Activated naive CD4-positive, alpha-beta T cell treated with anti-CD3 and anti-CD28 coated beads for 36 hours (primary cell): ENCODE data around the gene ARRDC1. TPM values are rescaled to one million over a fixed set of nuclear protein-coding genes. Genes with fewer than 3 reads are reported as not detected.

Source experiments
- CTCF ChIA-PET: fragments of 350-600 bp; sonication (Branson Sonifier 250); formaldehyde crosslinking; loops from one replicate; lab custom pipeline; 2021; ENCODE audit warnings: antibody characterized with exemption; lab: Charles Lee
- DNase-seq: peaks from one replicate; pipeline ENCODE4 v3.0.0-alpha.2; 2020
- H3K27ac Mint-ChIP-seq: one replicate; pipeline ENCODE4 v1.8.0; 2021; ENCODE audit warnings: mild to moderate bottlenecking, mixed read lengths
- H3K27me3 Mint-ChIP-seq: one replicate; pipeline ENCODE4 v1.8.0; 2021; ENCODE audit warnings: low read depth, mixed read lengths
- H3K36me3 Mint-ChIP-seq: one replicate; pipeline ENCODE4 v1.8.0; 2021; ENCODE audit warnings: low read depth, mixed read lengths
- H3K4me1 Mint-ChIP-seq: one replicate; pipeline ENCODE4 v1.8.0; 2021; ENCODE audit warnings: low read depth, mixed read lengths
- H3K4me3 Mint-ChIP-seq: one replicate; pipeline ENCODE4 v1.8.0; 2021; ENCODE audit warnings: mild to moderate bottlenecking, moderate library complexity, mixed read lengths
- H3K9me3 Mint-ChIP-seq: one replicate; pipeline ENCODE4 v1.8.0; 2021; ENCODE audit warnings: mixed read lengths
- intact Hi-C: fragments of 100-400 bp; cut with micrococcal nuclease; formaldehyde crosslinking; loops from one replicate; pipeline ENCODE4 v1.15.1; 2023
- total RNA-seq, 2 experiments: library from RNA; stranded (reverse); gene quantifications; one replicate each; pipeline ENCODE4 v1.2.3, GENCODE V29; 2021

The ARRDC1 gene
- total RNA-seq, 2 experiments from 2014 or later, result 19.1 to 21.4 TPM

DNA sequence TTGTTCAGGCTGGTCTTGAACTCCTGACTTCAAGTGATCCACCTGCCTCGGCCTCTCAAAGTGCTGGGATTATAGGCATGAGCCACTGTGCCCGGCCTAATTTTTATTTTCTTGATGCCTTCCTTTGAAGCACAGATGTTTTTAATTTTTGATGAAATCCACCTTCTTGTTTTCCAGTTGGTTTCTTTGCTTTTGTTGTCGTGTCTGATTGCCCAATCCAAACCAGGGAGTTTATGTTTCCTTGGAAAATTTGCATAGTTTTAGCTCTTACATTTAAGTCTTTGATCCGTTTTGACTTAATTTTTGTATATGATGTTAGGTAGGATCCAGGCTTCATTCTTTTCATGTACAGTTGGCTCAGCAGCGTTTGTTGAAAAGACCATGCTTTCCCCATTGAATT lies 28.5 kb downstream of the ARRDC1 start:
- peaks cover 63% of the 10 kb centered on the region for H3K4me1 Mint-ChIP-seq
- CTCF ChIA-PET, result interaction anchor here (1.2 kb wide), 1 partner anchor 39 kb away, joined by 6 read pairs; no protein-coding TSS in a partner anchor
- no peaks in the 10 kb centered on the region for H3K9me3 Mint-ChIP-seq
- H3K27ac Mint-ChIP-seq, result no peak overlapping the region
- no peaks in the 10 kb centered on the region for H3K27me3 Mint-ChIP-seq
- peaks cover 3% of the 10 kb centered on the region for H3K36me3 Mint-ChIP-seq
- H3K4me3 Mint-ChIP-seq, result no peak overlapping the region
- intact Hi-C loops, result no loop called here
- DNase-seq, result no peak

DNA sequence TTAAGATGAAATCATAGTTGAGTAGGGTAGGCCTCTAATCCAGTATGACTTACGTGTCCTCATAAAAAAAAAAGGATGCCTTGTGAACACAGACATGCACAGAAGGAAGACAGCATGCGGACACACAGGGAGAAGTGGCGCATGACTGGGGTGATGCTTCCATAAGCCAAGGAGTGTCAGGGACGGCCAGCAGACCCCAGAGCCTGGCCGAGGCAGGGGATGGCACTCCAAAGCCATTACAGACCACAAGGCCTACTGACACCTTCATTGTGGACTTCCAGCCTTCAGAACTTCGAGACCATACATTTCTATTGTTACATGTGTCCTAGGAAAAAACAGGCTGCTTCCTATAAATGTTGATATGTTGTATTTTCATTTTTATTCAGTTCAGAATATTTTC lies 33.2 kb downstream of the ARRDC1 start:
- H3K9me3 Mint-ChIP-seq, result no peaks in the 10 kb centered on the region
- CTCF ChIA-PET, result interaction anchor here (0.6 kb wide), 1 partner anchor 18 kb away, joined by 4 read pairs; no protein-coding TSS in a partner anchor
- no peaks in the 10 kb centered on the region for H3K27me3 Mint-ChIP-seq

DNA sequence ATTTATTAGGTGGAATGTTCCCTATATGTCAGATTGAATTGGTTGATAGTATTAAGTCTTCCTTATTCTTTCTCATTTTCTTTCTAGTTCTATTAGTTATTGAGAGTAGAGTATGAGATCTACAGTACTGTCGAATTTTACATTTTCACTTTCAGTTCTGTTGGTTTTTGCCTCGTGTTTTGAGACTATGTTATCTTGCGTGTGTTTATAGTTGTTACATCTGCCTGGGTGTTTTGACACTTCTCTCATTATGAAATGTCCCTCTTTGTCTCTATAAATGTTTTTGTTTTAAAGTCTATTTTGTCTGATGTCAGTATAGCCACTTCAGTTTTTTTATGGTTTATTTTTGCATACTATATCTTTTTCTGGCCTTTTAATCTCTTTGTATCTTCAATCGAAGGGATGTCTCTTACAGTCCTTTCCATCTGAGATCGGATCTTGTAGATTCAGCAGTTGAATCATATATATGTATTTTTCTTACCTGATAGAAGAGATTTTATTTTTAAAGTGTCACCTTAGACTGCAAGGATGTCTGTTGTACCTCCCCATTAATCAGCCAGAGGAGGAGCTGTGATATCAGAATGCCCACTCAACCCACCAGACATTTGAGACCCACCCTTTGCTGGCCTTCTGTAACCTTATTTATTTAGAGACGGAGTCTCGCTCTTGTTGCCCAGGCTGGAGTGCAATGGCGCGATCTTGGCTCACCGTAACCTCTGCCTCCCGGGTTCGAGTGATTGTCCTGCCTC lies 34.0 kb downstream of the ARRDC1 start:
- H3K4me1 Mint-ChIP-seq, result peaks cover 47% of the 10 kb centered on the region
- H3K4me3 Mint-ChIP-seq, result peak overlapping the region; percentile 67
- no peaks in the 10 kb centered on the region for H3K9me3 Mint-ChIP-seq
- no peaks in the 10 kb centered on the region for H3K27me3 Mint-ChIP-seq
- peaks cover 14% of the 10 kb centered on the region for H3K36me3 Mint-ChIP-seq
- peak overlapping the region; percentile 79 for H3K27ac Mint-ChIP-seq
- intact Hi-C loops, result loop anchor here (1.0 to 2.0 kb wide), 2 partner anchors 11 to 21 kb away; partner anchors contain the start of gene EHMT1
- CTCF ChIA-PET, result interaction anchor here (0.6 to 0.7 kb wide), 2 partner anchors 10 to 12 kb away, joined by 3 read pairs; no protein-coding TSS in a partner anchor
- DNase-seq, result no peak

More for the DNA sequence above, 33.2 kb downstream of the ARRDC1 start:
- peaks cover 48% of the 10 kb centered on the region for H3K4me1 Mint-ChIP-seq
- peak overlapping the region; percentile 64 for H3K27ac Mint-ChIP-seq
- H3K4me3 Mint-ChIP-seq, result peak overlapping the region; percentile 45
- peaks cover 10% of the 10 kb centered on the region for H3K36me3 Mint-ChIP-seq
- DNase-seq, result no peak
- intact Hi-C loops, result loop anchor here (1.0 to 2.0 kb wide), 2 partner anchors 10 to 20 kb away; partner anchors contain the start of gene EHMT1

DNA sequence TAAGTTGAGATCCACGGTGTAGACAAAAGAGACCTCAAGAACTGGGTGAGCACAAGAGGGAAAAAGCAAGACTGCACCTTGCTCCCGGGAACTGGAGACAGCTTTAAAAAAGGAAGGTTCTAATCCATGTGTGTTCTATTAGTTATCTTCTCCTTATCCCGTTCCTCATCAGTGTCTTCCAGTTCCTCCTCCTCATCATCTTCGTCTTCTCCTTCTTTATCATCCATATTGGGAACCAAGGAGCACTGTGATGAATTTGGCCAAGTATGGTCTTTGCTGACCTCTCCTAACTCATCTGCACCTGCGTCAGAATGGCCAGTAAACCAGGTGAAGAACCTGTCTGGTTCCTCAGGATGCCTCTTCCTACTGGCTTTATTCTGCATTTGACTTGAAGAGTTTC lies 35.4 kb downstream of the ARRDC1 start:
- H3K4me1 Mint-ChIP-seq, result peaks cover 51% of the 10 kb centered on the region

DNA sequence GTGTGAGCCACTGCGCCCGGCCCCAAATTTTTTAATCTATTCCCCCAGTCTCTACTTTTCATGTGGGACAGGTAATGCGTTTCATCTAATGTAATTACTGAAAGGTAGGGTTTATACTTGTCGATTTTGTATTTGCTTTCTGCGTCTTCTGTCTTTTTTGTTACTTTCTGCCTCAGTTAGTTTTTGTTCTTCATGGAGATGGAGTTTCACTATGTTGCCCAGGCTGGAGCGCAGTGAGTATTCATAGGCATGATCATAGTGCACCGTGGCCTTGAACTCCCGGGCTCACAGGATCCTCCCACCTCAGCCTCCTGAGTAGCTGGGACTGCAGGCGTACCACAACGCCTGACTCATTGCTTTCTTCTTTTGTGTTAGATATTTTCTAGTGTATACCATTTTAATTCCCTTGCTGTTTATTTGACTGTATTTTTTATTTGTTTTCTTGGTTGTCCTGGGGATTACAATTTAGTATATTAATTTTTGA lies 36.7 kb downstream of the ARRDC1 start:
- no peaks in the 10 kb centered on the region for H3K27me3 Mint-ChIP-seq
- H3K27ac Mint-ChIP-seq, result no peak overlapping the region
- H3K4me3 Mint-ChIP-seq, result no peak overlapping the region
- peaks cover 12% of the 10 kb centered on the region for H3K36me3 Mint-ChIP-seq
- CTCF ChIA-PET, result no interaction called here
- no peaks in the 10 kb centered on the region for H3K9me3 Mint-ChIP-seq
- no peak for DNase-seq
- peaks cover 52% of the 10 kb centered on the region for H3K4me1 Mint-ChIP-seq
- intact Hi-C loops, result no loop called here

More for the DNA sequence above, 35.4 kb downstream of the ARRDC1 start:
- Mint-ChIP-seq H3K36me3 (peaks cover 14% of the 10 kb centered on the region), H3K27ac (no peak overlapping the region), H3K4me3 (no peak overlapping the region), H3K27me3 (no peaks in the 10 kb centered on the region), H3K9me3 (no peaks in the 10 kb centered on the region)
- CTCF ChIA-PET, result no interaction called here
- intact Hi-C loops, result no loop called here
- no peak for DNase-seq

DNA sequence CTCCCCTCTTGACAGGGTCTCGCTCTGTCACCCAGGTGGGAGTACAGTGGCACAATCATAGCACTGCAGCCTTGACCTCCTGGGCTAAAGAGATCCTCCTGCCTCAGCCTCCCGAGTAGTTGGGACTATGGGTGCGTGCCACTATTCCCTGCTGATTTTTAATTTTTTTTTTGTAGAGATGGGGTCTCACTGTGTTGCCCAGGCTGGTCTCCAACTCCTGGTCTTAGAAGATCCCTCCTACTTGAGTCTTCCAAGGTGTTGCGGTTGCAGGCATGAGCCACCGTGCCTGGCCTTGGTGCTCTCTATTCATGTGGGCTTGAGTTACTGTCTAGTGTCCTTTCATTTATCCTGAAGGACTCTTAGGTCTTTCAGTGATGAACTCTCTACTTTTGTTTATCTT lies 37.4 kb downstream of the ARRDC1 start:
- CTCF ChIA-PET, result no interaction called here
- Mint-ChIP-seq H3K4me3 (no peak overlapping the region), H3K36me3 (peaks cover 12% of the 10 kb centered on the region), H3K27ac (no peak overlapping the region), H3K9me3 (no peaks in the 10 kb centered on the region), H3K4me1 (peaks cover 57% of the 10 kb centered on the region), H3K27me3 (no peaks in the 10 kb centered on the region)
- intact Hi-C loops, result no loop called here
- DNase-seq, result no peak

DNA sequence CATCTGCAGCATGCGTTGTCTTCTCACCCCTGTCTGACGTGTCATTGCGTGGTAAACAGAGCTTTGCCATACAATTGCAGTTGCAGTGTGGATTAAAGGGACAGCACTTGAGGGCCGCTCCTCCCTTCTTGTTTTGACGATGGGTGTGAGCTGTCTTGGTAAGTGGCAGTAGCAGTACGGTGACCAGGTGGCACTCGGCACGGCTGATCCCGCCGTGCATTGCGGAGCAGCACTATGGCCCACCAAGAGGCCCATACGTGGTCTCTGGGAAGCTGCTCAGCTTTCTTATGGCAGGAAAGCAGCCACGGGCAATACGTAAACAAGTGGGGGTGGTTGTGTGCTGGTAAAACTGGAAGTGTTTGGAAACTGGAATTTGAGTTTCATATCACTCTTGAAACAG lies 38.4 kb downstream of the ARRDC1 start:
- intact Hi-C loops, result no loop called here
- Mint-ChIP-seq H3K27ac (no peak overlapping the region), H3K9me3 (no peaks in the 10 kb centered on the region), H3K4me1 (peaks cover 56% of the 10 kb centered on the region), H3K27me3 (no peaks in the 10 kb centered on the region), H3K36me3 (peaks cover 12% of the 10 kb centered on the region), H3K4me3 (no peak overlapping the region)
- DNase-seq, result no peak
- CTCF ChIA-PET, result interaction anchor here (1.2 kb wide), 1 partner anchor 15 kb away, joined by 3 read pairs; no protein-coding TSS in a partner anchor

DNA sequence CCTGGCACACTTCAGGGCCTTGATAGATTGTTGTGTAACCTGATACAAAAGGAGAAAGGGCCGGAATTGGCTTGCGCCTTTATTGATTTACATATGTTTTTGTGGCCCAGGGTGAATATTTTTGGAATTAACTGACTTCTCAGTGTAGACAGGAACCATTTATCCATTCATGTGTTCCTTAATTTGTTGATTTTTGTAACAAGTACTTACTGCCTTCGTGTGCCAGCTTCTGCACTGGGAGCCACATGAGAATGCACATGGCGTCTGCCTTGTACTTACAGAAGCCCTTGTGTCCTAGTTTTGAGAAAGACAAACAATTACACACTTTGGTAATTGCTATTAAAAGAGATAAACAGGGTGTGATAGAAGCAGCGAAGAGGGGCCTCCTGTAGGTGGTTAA lies 39.7 kb downstream of the ARRDC1 start:
- H3K4me1 Mint-ChIP-seq, result peaks cover 56% of the 10 kb centered on the region
- intact Hi-C loops, result no loop called here
- H3K27me3 Mint-ChIP-seq, result no peaks in the 10 kb centered on the region
- H3K27ac Mint-ChIP-seq, result no peak overlapping the region
- H3K4me3 Mint-ChIP-seq, result no peak overlapping the region
- CTCF ChIA-PET, result no interaction called here
- no peaks in the 10 kb centered on the region for H3K9me3 Mint-ChIP-seq
- DNase-seq, result no peak
- peaks cover 16% of the 10 kb centered on the region for H3K36me3 Mint-ChIP-seq

DNA sequence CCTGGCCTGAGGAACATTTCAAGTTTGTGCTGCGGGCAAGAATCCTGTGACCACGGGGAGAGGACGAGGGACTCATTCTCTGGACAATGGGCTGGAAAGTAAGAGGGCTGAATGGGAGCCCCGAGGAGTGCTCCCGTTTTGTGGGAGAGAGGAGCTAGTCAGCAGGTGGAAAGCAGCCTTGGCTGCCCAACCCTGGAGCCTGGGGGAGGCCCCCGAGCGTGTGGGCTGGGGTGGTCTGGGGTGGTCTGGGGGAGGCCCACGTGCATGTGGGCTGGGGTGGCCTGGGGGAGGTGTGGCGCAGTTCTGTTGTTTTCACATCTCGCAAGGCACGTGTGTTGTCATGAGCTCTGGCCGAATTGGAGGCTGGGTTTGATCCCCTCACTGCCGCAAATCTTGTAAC lies 40.9 kb downstream of the ARRDC1 start:
- Mint-ChIP-seq H3K4me3 (no peak overlapping the region), H3K36me3 (peaks cover 18% of the 10 kb centered on the region), H3K4me1 (peaks cover 57% of the 10 kb centered on the region), H3K27ac (no peak overlapping the region), H3K9me3 (no peaks in the 10 kb centered on the region), H3K27me3 (no peaks in the 10 kb centered on the region)
- no peak for DNase-seq
- intact Hi-C loops, result no loop called here
- CTCF ChIA-PET, result no interaction called here

DNA sequence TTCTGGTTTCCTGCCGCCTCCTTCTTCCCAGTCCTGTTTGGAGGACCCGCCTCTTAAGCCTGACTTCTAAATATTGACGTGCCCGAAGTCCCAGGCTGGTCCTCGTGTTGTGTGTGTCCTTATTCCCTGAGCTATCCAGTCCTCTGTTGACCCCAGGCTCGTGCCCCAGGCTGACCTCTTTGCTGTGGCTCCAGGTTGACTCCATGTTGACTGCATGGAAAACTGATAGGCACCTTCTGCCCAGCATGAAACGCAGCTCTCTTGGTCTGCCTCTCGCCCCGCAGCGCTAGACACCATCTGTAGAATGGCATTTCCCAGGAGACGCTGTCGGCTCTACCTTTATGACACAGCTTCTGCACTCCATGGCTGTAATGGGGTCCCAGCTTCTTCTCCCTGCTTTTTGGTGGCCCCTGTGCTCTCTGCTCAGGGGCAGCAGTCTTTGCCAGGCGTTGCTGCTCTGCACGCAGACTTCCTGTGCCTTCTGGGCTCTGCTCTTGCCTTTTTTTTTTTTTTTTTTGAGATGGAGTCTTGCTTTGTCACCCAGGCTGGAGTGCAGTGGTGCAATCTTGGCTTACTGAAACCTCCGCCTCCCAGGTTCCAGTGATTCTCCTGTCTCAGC lies 41.7 kb downstream of the ARRDC1 start:
- Mint-ChIP-seq H3K27me3 (no peaks in the 10 kb centered on the region), H3K4me3 (peak overlapping the region; percentile 5), H3K36me3 (peaks cover 17% of the 10 kb centered on the region), H3K27ac (no peak overlapping the region), H3K4me1 (peaks cover 52% of the 10 kb centered on the region), H3K9me3 (no peaks in the 10 kb centered on the region)
- intact Hi-C loops, result no loop called here
- CTCF ChIA-PET, result no interaction called here
- no peak for DNase-seq

DNA sequence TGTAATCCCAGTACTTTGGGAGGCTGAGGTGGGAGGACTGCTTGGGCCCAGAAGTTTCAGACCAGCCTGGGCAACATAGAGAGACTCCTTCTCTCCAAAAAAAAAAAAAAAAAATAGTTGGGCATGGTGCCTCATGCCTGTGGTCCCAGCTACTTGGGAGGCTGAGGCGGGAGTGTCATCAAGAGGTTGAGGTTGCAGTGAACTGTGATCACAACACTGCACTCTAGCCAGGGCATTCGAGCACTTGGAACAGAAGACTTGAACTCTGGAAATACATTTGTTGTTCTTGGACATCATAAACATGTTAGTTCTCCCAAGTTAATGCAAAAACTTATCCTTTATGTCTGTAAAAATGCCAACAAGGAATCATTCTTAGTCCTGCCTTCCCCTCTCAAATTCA lies 42.9 kb downstream of the ARRDC1 start:
- Mint-ChIP-seq H3K9me3 (no peaks in the 10 kb centered on the region), H3K27ac (no peak overlapping the region), H3K4me1 (peaks cover 50% of the 10 kb centered on the region), H3K36me3 (peaks cover 17% of the 10 kb centered on the region), H3K4me3 (no peak overlapping the region), H3K27me3 (no peaks in the 10 kb centered on the region)
- intact Hi-C loops, result no loop called here
- DNase-seq, result no peak
- CTCF ChIA-PET, result no interaction called here

DNA sequence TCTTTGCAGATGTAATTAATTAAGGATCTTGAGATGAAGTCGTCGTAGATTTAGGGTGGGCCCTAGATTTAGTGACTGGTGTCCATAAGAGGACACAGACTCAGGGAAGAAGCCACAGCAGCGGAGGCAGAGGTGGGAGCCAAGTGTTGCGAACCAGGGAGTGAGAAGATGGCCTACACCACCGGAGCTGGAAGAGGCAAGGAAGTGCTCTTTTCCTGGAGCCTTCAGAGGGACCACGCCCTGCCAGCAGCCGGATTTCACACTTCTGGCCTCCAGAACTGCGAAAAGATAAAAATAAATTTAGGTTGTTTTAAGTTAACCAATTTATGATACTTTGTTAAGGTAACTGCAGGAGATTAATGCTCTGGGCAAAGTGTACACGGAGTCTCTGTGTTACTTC lies 44.1 kb downstream of the ARRDC1 start:
- no peak for DNase-seq
- Mint-ChIP-seq H3K36me3 (peaks cover 14% of the 10 kb centered on the region), H3K4me3 (no peak overlapping the region)

More for the DNA sequence above, 44.1 kb downstream of the ARRDC1 start:
- no peaks in the 10 kb centered on the region for H3K27me3 Mint-ChIP-seq
- intact Hi-C loops, result no loop called here
- peaks cover 48% of the 10 kb centered on the region for H3K4me1 Mint-ChIP-seq
- H3K27ac Mint-ChIP-seq, result no peak overlapping the region
- no peaks in the 10 kb centered on the region for H3K9me3 Mint-ChIP-seq
- CTCF ChIA-PET, result interaction anchor here (0.9 kb wide), 1 partner anchor 29 kb away, joined by 7 read pairs; no protein-coding TSS in a partner anchor
